C4-2B (cell line): ENCODE measurements around the gene KCTD16.

ENCODE experiments used
- CTCF ChIP-seq: fragments of 450-650 bp; conservative IDR thresholded peaks from 2 replicates; pipeline ENCODE4 v1.5.1; 2017; ENCODE audit warnings: mild to moderate bottlenecking
- ZFX ChIP-seq: fragments of 450-650 bp; IDR thresholded peaks from 2 replicates; pipeline ENCODE4 v1.6.1; 2017

GRCh38 chr5:144307736-144308135 lies 137.1 kb downstream of the KCTD16 start:
- TF ChIP-seq CTCF (no peak), ZFX (no peak)
